C4-2B (cell line): ENCODE measurements around the gene NBAS.

Experiments
- CTCF ChIP-seq: fragments of 450-650 bp; conservative IDR thresholded peaks from 2 replicates; pipeline ENCODE4 v1.5.1; 2017; ENCODE audit warnings: mild to moderate bottlenecking
- ZFX ChIP-seq: fragments of 450-650 bp; IDR thresholded peaks from 2 replicates; pipeline ENCODE4 v1.6.1; 2017

GRCh38 chr2:15119722-15120175 lies 441.4 kb downstream of the NBAS start:
- no peak for TF ChIP-seq CTCF
- no peak for TF ChIP-seq ZFX
